ENCODE data around the gene CECR2.

DNA sequence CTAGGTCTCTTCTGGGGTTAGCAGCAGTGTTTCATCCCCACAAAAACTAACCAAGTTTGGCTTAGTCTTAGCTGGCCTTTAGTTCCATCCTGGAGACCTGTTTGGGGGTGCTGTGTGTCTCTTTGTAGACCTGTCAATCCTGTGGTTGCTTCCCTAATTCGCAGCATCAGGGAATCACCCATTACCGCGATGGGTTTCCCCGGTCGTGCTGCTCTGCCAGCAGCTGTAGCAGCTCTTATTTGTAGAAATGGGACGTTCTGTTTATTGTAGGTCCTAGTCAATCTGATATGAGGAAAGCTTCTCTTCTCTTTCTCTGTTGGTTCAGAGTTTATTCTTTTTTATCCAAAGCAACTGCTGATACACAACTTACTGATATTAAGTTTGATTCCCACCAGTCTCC, 91.6 kb downstream of the CECR2 start:
- TF ChIP-seq, protein P1, sequence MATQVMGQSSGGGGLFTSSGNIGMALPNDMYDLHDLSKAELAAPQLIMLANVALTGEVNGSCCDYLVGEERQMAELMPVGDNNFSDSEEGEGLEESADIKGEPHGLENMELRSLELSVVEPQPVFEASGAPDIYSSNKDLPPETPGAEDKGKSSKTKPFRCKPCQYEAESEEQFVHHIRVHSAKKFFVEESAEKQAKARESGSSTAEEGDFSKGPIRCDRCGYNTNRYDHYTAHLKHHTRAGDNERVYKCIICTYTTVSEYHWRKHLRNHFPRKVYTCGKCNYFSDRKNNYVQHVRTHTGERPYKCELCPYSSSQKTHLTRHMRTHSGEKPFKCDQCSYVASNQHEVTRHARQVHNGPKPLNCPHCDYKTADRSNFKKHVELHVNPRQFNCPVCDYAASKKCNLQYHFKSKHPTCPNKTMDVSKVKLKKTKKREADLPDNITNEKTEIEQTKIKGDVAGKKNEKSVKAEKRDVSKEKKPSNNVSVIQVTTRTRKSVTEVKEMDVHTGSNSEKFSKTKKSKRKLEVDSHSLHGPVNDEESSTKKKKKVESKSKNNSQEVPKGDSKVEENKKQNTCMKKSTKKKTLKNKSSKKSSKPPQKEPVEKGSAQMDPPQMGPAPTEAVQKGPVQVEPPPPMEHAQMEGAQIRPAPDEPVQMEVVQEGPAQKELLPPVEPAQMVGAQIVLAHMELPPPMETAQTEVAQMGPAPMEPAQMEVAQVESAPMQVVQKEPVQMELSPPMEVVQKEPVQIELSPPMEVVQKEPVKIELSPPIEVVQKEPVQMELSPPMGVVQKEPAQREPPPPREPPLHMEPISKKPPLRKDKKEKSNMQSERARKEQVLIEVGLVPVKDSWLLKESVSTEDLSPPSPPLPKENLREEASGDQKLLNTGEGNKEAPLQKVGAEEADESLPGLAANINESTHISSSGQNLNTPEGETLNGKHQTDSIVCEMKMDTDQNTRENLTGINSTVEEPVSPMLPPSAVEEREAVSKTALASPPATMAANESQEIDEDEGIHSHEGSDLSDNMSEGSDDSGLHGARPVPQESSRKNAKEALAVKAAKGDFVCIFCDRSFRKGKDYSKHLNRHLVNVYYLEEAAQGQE (IDR thresholded peaks at IDR 0.05; ENCODE audit: insufficient read depth in 1 of 2, low read depth in 2 of 2, low read length in 2 of 2) = no peak
- TF ChIP-seq SIN3A (IDR thresholded peaks at IDR 0.05; ENCODE audit: borderline replicate concordance, insufficient read depth, low read length) = no peak

Measured in PFSK-1 (cell line).